Measurements from ENCODE around the gene SIRPD. TPM values are rescaled to one million over a fixed set of nuclear protein-coding genes. Genes with fewer than 3 reads are reported as not detected.
A peak's percentile ranks its signal among the peaks of the same experiment; 100 is the strongest.

The SIRPD gene
- total RNA-seq, 2 experiments from 2014 or later: 0.23 TPM; not detected in 1

DNA sequence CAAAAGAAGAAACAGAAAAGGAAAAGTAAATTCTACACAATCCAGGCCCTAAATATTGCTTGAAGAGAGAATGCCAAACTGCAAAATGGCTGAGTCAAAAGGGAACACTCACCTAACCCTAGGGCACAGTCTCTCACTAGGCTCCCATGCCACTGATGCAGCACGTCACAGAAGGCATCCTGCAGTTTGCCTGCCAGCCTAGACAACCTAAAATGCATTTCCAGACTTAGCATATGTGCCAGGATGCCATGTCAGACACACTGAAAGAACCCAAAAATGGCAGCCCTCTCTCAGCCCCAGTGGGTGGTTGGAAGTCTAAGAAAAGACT lies 10.6 kb upstream of the SIRPD start:
- no peak overlapping the region for H3K27ac Mint-ChIP-seq
- no peaks in the 10 kb centered on the region for H3K4me1 Mint-ChIP-seq (ENCODE audit: low read depth)
- H3K27me3 Mint-ChIP-seq (ENCODE audit: low read depth): no peaks in the 10 kb centered on the region
- DNase-seq (no peak), ATAC-seq (no peak)
- ChIA-PET CTCF (interaction anchor here (0.9 kb wide), 1 partner anchor 209 kb away, joined by 3 read pairs; no protein-coding TSS in a partner anchor), POLR2A (no interaction called here)
- H3K36me3 Mint-ChIP-seq (ENCODE audit: low read depth): peaks cover 8% of the 10 kb centered on the region
- peaks cover 15% of the 10 kb centered on the region for H3K9me3 Mint-ChIP-seq (ENCODE audit: insufficient read depth)
- H3K4me3 Mint-ChIP-seq: no peak overlapping the region

DNA sequence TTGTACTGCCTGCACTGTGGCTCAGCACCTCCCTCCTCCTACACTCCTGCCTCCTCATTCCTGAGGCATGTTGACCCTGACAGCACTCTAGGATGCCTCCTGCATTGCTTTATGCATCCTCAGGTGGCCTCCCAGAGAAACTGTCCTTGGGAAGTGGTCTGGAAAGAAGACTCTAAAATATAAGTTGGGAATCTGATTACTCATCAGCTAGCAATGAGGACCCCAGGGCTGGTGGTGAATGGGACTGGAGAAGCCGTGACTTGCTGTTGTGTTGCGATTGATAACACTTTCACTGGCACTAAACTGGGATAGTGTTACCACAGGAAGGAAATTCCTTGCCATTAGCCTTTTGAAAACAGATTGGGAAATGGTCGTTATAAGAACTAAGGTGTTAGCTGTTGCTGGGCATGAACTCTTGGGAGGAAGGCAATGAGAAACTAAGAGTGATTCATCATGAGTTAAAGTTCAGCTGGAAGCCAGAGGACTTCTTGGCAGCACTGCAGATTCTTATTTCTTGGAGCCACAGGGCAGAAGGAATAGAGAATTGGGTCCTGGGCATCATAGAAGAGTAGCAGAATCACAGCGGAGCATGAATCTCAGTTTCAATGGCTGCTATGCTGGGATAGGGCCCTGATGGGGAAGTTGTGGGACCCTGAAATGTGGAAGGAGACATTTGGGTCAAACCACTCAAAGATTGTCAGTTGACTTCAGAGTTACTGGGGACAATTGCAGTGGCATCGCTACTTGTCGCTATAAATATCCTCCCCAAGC lies 10.1 kb upstream of the SIRPD start:
- Mint-ChIP-seq H3K9me3 (ENCODE audit: insufficient read depth) (peaks cover 19% of the 10 kb centered on the region), H3K4me3 (no peak overlapping the region), H3K27me3 (ENCODE audit: low read depth) (no peaks in the 10 kb centered on the region), H3K4me1 (ENCODE audit: low read depth) (peaks cover 1% of the 10 kb centered on the region), H3K36me3 (ENCODE audit: low read depth) (peaks cover 13% of the 10 kb centered on the region), H3K27ac (no peak overlapping the region)
- ChIA-PET CTCF (interaction anchor here (0.9 kb wide), 1 partner anchor 210 kb away, joined by 3 read pairs; no protein-coding TSS in a partner anchor), POLR2A (no interaction called here)
- no peak for ATAC-seq
- no peak for DNase-seq

DNA sequence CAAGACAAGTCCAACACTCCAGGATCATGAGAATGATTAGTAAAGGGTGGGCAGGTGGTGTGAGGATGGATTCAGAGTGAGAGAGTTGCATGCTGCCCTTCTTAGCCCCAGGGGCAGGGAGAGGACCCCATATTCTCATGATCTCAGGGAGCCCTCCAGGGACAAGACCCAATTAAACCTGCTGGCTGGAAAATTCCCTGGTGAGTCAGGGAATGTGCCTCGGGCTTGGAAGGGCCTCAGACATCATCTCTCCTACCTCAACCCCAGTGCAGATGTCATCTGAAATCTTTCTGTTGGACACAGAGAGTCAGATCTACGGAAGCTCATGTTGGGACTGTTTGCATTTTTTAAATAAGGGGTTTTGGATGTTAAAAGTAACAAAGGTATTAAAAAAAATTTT lies 9.2 kb upstream of the SIRPD start:
- CTCF ChIA-PET: no interaction called here
- POLR2A ChIA-PET: no interaction called here
- H3K27ac Mint-ChIP-seq: no peak overlapping the region
- peaks cover 8% of the 10 kb centered on the region for H3K4me1 Mint-ChIP-seq (ENCODE audit: low read depth)
- ATAC-seq (no peak), DNase-seq (no peak)
- no peak overlapping the region for H3K4me3 Mint-ChIP-seq
- peaks cover 14% of the 10 kb centered on the region for H3K36me3 Mint-ChIP-seq (ENCODE audit: low read depth)
- peaks cover 20% of the 10 kb centered on the region for H3K9me3 Mint-ChIP-seq (ENCODE audit: insufficient read depth)
- no peaks in the 10 kb centered on the region for H3K27me3 Mint-ChIP-seq (ENCODE audit: low read depth)

DNA sequence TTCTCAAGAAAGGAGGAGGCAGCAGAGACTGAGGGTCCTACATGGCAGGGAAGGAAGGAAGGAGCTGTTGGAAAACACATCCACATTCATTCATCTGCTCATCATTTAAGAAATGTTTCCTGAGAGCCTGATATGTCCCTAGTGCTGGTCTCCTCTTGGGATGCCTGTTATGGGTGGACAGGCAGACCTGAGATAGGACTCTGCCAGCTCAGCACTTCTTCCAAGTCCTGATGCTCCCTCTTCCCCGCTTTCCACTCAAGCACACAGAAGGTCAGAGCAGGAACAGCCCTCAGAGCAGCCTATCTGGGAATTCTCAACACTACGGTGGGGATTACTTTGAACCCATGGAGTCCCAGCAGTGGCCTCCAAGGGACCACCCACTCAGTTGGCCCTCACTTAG lies 8.0 kb upstream of the SIRPD start:
- H3K36me3 Mint-ChIP-seq (ENCODE audit: low read depth): peaks cover 15% of the 10 kb centered on the region
- peaks cover 8% of the 10 kb centered on the region for H3K4me1 Mint-ChIP-seq (ENCODE audit: low read depth)
- ChIA-PET POLR2A (no interaction called here), CTCF (no interaction called here)
- no peak overlapping the region for H3K27ac Mint-ChIP-seq
- ATAC-seq: no peak
- DNase-seq: no peak
- no peaks in the 10 kb centered on the region for H3K27me3 Mint-ChIP-seq (ENCODE audit: low read depth)
- H3K9me3 Mint-ChIP-seq (ENCODE audit: insufficient read depth): peaks cover 20% of the 10 kb centered on the region
- no peak overlapping the region for H3K4me3 Mint-ChIP-seq

DNA sequence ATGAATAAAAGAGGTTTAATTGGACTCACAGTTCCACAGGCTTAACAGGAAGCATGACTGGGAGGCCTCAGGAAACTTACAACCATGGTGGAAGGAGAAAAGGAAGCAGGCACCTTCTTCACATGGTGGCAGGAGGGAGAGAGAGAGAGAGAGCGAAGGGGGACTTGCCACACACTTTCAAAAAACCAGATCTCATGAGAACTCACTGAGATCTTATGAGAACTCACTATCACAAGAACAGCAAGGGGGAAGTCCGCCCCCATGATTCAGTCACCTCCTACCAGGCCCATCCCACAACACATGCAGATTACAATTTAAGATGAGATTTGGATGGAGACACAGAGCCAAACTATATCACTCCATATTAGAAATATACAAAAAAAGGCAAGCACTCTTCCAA lies 6.1 kb upstream of the SIRPD start:
- H3K27me3 Mint-ChIP-seq (ENCODE audit: low read depth): no peaks in the 10 kb centered on the region
- H3K4me1 Mint-ChIP-seq (ENCODE audit: low read depth): peaks cover 8% of the 10 kb centered on the region
- ATAC-seq: no peak
- H3K9me3 Mint-ChIP-seq (ENCODE audit: insufficient read depth): peaks cover 20% of the 10 kb centered on the region
- peaks cover 13% of the 10 kb centered on the region for H3K36me3 Mint-ChIP-seq (ENCODE audit: low read depth)
- no peak for DNase-seq
- no peak overlapping the region for H3K27ac Mint-ChIP-seq
- H3K4me3 Mint-ChIP-seq: no peak overlapping the region
- ChIA-PET CTCF (no interaction called here), POLR2A (no interaction called here)

DNA sequence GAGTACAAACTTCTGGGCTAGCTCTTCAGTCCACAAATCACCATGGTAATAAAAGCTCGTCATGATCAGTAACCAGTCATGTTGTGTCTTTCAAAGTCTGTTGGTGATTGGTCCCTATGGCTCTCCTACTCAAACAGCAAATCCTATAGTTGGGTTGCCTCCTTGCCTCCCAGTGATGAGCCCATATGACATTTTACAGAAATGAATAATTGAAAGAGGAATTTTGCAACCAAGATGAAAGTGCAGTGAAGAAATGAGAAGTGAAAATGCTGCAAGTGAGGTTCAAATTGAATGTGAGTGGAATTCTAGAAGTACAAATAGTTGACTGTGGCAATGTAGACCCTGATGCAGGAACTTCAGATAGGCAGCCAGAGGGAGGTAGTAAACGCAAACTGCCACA lies 5.1 kb upstream of the SIRPD start:
- no peak for DNase-seq
- no peaks in the 10 kb centered on the region for H3K27me3 Mint-ChIP-seq (ENCODE audit: low read depth)
- H3K36me3 Mint-ChIP-seq (ENCODE audit: low read depth): peaks cover 13% of the 10 kb centered on the region
- CTCF ChIA-PET: interaction anchor here (2.3 kb wide), 1 partner anchor 59 kb away, joined by 9 read pairs; no protein-coding TSS in a partner anchor
- H3K9me3 Mint-ChIP-seq (ENCODE audit: insufficient read depth): peaks cover 20% of the 10 kb centered on the region
- POLR2A ChIA-PET: no interaction called here
- no peak overlapping the region for H3K4me3 Mint-ChIP-seq
- peaks cover 8% of the 10 kb centered on the region for H3K4me1 Mint-ChIP-seq (ENCODE audit: low read depth)
- ATAC-seq: no peak
- no peak overlapping the region for H3K27ac Mint-ChIP-seq

DNA sequence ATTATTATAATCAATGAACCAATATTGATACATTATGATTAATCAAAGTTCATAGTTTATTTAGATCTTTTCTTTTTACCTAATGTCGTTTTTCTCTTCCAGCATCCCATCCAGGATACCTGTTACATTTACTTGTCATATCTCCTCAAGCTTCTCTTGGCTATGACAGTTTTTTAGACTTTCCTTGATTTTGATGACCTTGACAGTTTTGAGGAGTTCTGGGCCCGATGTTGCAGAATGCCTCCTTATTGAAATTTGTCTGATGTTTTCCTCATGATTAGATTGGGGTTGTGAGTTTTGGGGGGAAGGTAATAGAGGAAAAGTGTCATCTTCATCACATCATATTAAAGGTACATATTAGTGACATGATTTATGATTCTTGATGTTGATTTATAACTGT lies 3.8 kb upstream of the SIRPD start:
- Mint-ChIP-seq H3K4me3 (no peak overlapping the region), H3K4me1 (ENCODE audit: low read depth) (peaks cover 10% of the 10 kb centered on the region), H3K9me3 (ENCODE audit: insufficient read depth) (peaks cover 24% of the 10 kb centered on the region), H3K27me3 (ENCODE audit: low read depth) (no peaks in the 10 kb centered on the region), H3K36me3 (ENCODE audit: low read depth) (peaks cover 15% of the 10 kb centered on the region), H3K27ac (no peak overlapping the region)
- ChIA-PET POLR2A (no interaction called here), CTCF (interaction anchor here (1.4 to 2.3 kb wide), 2 partner anchors 58 to 70 kb away, joined by 3 to 9 read pairs; no protein-coding TSS in a partner anchor)
- DNase-seq: no peak
- no peak for ATAC-seq

DNA sequence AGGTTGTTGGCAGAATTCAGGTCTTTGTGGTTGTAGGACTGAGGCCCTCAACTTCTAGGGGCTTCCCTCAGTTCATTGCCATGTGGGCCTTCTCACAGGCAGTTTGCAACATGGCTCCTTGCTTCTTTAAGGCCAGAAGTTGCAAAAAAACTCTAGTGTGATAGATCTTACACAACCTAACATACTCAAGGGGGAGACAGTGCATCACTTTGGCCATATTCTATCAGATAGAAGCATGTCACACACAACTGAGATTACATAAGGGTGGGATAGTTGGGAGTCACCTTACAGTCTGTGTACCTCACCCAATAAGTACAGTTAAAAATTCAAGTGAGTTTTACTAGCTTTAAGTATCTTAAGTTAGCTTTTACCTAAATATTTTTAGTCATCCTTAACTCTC lies 1.6 kb downstream of the SIRPD start:
- Mint-ChIP-seq H3K27me3 (ENCODE audit: low read depth) (no peaks in the 10 kb centered on the region), H3K4me1 (ENCODE audit: low read depth) (peaks cover 4% of the 10 kb centered on the region), H3K9me3 (ENCODE audit: insufficient read depth) (peaks cover 8% of the 10 kb centered on the region), H3K27ac (no peak overlapping the region), H3K4me3 (no peak overlapping the region), H3K36me3 (ENCODE audit: low read depth) (peaks cover 7% of the 10 kb centered on the region)
- POLR2A ChIA-PET: no interaction called here
- no peak for ATAC-seq
- DNase-seq: no peak
- CTCF ChIA-PET: interaction anchor here (0.6 to 4.0 kb wide), 7 partner anchors 52 to 221 kb away, joined by 3 to 18 read pairs (median 4); no protein-coding TSS in a partner anchor

DNA sequence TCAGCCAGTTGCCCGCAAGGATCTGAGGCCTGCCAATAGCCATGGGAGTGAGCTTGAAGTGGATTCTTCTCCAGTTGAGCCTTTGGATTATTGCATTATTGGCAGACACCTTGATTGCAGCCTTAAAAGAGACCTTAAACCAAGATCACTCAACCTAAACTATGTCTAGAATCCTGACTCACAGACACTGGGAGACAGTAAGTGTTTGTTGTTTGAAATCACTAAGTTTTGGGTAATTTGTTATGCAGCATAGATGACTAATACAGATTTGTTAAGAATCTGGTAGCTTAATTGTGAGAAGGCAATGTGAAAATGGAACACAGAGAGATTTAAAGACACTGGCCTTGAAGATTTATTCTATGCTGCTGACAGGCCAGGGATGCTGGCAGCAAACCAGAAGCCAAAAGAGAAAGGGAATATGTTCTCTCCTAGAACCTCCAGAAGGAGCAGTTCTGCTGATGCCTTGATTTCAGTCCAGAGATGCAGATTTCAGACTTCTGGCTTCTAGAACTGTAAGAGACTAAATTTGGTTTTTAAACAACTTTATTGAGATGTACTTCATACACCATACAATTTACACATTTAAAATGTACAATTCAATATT lies 17.6 kb downstream of the SIRPD start:
- ATAC-seq: no peak

DNA sequence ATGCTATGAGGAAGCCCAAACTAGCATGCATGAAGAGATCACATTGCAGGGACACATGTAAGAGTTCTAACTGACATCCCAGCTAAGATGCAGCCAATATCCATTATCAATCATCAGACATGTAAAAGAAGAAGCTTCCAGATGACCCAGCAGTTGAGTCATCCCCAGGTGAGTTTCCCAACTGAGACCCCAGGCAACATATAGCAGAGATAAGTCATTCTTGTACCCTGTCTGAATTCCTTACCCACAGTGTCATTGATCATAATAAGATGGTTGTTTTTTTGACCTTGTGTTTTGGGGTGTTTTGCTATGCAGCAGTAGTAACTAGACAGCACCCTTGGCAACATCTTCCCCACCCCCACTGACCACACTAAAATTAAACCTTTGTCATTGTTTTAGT lies 18.9 kb downstream of the SIRPD start:
- Mint-ChIP-seq H3K27me3 (ENCODE audit: low read depth) (peaks cover 3% of the 10 kb centered on the region), H3K9me3 (ENCODE audit: insufficient read depth) (no peaks in the 10 kb centered on the region), H3K4me3 (no peak overlapping the region), H3K4me1 (ENCODE audit: low read depth) (peaks cover 9% of the 10 kb centered on the region), H3K36me3 (ENCODE audit: low read depth) (peaks cover 3% of the 10 kb centered on the region), H3K27ac (no peak overlapping the region)
- ChIA-PET CTCF (interaction anchor here (1.4 to 3.4 kb wide), 4 partner anchors 195 to 262 kb away, joined by 3 to 13 read pairs (median 8); no protein-coding TSS in a partner anchor), POLR2A (no interaction called here)
- ATAC-seq (no peak), DNase-seq (no peak)

More for the DNA sequence above, 17.6 kb downstream of the SIRPD start:
- POLR2A ChIA-PET: no interaction called here
- peaks cover 9% of the 10 kb centered on the region for H3K4me1 Mint-ChIP-seq (ENCODE audit: low read depth)
- H3K4me3 Mint-ChIP-seq: no peak overlapping the region
- H3K27me3 Mint-ChIP-seq (ENCODE audit: low read depth): peaks cover 8% of the 10 kb centered on the region
- H3K36me3 Mint-ChIP-seq (ENCODE audit: low read depth): peaks cover 3% of the 10 kb centered on the region
- no peaks in the 10 kb centered on the region for H3K9me3 Mint-ChIP-seq (ENCODE audit: insufficient read depth)
- no peak overlapping the region for H3K27ac Mint-ChIP-seq
- no peak for DNase-seq
- CTCF ChIA-PET: interaction anchor here (1.7 to 3.4 kb wide), 2 partner anchors 194 to 237 kb away, joined by 11 to 13 read pairs; no protein-coding TSS in a partner anchor

DNA sequence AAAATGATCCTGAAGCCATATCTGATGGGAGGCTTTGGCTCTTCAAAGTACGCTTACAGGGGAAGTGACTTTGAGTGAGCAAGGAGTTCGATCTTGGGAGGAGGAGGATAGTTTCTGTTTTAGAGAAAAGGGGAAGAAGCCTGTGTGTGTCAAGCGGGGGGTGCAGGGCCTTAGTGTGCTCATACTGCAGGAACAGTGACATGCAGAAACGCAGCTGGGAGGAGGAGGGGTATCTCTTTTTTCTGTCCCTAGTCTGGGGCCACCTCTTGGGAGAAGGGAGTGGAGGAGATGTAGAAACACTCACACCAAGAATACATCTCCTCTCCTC lies 19.8 kb downstream of the SIRPD start:
- CTCF ChIA-PET: interaction anchor here (1.2 to 3.4 kb wide), 3 partner anchors 34 to 227 kb away, joined by 3 to 13 read pairs (median 4); no protein-coding TSS in a partner anchor
- POLR2A ChIA-PET: no interaction called here
- no peak for DNase-seq
- Mint-ChIP-seq H3K27ac (peak overlapping the region; percentile 43), H3K36me3 (ENCODE audit: low read depth) (peaks cover 3% of the 10 kb centered on the region), H3K9me3 (ENCODE audit: insufficient read depth) (no peaks in the 10 kb centered on the region), H3K27me3 (ENCODE audit: low read depth) (peaks cover 1% of the 10 kb centered on the region), H3K4me3 (no peak overlapping the region), H3K4me1 (ENCODE audit: low read depth) (peaks cover 9% of the 10 kb centered on the region)
- ATAC-seq: no peak

DNA sequence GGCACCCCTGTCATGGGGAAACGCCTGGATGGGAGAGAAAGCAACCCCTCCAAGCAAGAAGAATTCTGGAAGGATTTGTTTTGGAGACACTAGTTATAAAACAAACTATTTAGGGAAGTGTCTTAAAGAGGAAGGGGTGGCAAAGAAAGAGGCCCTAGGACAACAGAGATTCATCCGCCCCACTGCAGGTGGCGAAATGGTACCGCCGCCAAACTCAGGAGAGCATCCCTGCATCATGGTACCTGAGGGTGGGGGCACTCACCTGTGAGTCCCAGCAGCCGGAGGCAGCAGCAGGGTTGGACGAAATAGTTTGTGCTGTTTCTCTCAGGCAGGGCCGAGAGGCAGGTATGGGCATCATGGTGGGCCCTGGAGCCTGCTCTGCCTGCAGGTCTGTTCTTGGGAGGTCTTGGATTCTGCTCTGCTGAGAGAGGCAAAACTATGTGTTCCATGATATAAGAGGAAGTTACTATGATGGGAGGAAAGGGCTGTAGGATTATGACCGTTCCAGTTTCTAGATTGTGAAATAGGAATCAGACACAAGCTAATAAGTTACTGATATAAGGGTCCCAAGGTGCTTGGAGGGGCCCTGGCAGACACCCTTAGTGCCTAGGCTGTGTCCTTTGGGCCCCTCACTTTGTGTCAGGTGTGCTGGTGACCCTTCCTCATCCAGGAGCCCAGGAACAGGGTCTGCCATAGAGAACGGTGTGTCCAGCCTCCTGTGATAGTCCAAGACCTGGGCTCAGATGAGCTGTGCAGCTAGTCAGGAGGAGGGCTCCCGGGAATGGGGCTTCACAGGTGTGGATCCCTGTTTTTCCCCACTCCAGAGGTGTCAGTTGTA lies 20.4 kb downstream of the SIRPD start:
- H3K9me3 Mint-ChIP-seq (ENCODE audit: insufficient read depth): no peaks in the 10 kb centered on the region
- no peak for ATAC-seq
- peaks cover 9% of the 10 kb centered on the region for H3K4me1 Mint-ChIP-seq (ENCODE audit: low read depth)
- no peak overlapping the region for H3K4me3 Mint-ChIP-seq
- peaks cover 3% of the 10 kb centered on the region for H3K36me3 Mint-ChIP-seq (ENCODE audit: low read depth)
- DNase-seq: no peak
- ChIA-PET CTCF (interaction anchor here (1.2 to 3.4 kb wide), 3 partner anchors 33 to 228 kb away, joined by 3 to 13 read pairs (median 4); no protein-coding TSS in a partner anchor), POLR2A (no interaction called here)
- no peaks in the 10 kb centered on the region for H3K27me3 Mint-ChIP-seq (ENCODE audit: low read depth)
- H3K27ac Mint-ChIP-seq: no peak overlapping the region

Measured in activated CD8-positive, alpha-beta T cell treated with anti-CD3 and anti-CD28 coated beads, Interleukin-2, amount 10 ng/mL, durations not matched to agents 7 days and 5 days (primary cell).